Retinal pigment epithelial cell (primary cell): ENCODE measurements around the gene CAVIN1.
A peak's percentile ranks its signal among the peaks of the same experiment; 100 is the strongest.
"Not testable (repeated sequence)": the region's sequence is repeated elsewhere in the genome, so short reads cannot be mapped to it uniquely, and the experiment has no call there.

Experiments
- DNase-seq: peaks from one replicate; pipeline ENCODE4 v3.0.0-alpha.2; 2010; ENCODE audit warnings: low read depth
- H3K4me3 ChIP-seq: 2 replicates; pipeline ENCODE4 v1.5.1; 2011; ENCODE audit warnings: mild to moderate bottlenecking, low read length, control low read depth, moderate library complexity
- TF ChIP-seq, protein P1 (sequence below): conservative IDR thresholded peaks from 2 replicates; pipeline ENCODE4 v1.5.1; 2011; ENCODE audit warnings: low read depth, low read length, control low read depth, inconsistent platforms

Gene CAVIN1

GRCh38 chr17:42424991-42425610, 2.0 kb upstream of the CAVIN1 start:
- no peak for DNase-seq
- H3K4me3 ChIP-seq, result no peak overlapping the region
- TF ChIP-seq, protein P1, sequence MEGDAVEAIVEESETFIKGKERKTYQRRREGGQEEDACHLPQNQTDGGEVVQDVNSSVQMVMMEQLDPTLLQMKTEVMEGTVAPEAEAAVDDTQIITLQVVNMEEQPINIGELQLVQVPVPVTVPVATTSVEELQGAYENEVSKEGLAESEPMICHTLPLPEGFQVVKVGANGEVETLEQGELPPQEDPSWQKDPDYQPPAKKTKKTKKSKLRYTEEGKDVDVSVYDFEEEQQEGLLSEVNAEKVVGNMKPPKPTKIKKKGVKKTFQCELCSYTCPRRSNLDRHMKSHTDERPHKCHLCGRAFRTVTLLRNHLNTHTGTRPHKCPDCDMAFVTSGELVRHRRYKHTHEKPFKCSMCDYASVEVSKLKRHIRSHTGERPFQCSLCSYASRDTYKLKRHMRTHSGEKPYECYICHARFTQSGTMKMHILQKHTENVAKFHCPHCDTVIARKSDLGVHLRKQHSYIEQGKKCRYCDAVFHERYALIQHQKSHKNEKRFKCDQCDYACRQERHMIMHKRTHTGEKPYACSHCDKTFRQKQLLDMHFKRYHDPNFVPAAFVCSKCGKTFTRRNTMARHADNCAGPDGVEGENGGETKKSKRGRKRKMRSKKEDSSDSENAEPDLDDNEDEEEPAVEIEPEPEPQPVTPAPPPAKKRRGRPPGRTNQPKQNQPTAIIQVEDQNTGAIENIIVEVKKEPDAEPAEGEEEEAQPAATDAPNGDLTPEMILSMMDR, result no peak

DNA sequence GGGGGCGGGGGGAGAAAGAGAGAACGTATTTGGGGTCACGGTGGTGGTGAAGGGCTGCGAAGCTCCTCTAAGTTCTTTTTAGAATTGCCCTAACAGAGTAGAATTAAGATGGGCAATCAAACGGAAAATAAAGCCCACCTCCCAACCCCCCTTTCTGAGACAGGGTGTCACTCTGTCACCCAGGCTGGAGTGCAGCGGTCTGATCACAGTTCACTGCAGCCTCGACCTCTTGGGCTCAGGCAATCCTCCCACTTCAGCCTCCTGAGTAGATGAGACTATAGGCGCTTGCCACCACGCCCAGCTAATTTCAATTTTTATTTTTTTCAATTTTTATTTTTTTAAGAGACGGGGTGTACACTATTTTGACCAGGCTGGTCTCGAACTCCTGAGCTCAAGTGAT, 710 bp upstream of the CAVIN1 start:
- TF ChIP-seq, protein P1, result no peak
- H3K4me3 ChIP-seq, result peak overlapping the region; percentile 92
- no peak for DNase-seq

DNA sequence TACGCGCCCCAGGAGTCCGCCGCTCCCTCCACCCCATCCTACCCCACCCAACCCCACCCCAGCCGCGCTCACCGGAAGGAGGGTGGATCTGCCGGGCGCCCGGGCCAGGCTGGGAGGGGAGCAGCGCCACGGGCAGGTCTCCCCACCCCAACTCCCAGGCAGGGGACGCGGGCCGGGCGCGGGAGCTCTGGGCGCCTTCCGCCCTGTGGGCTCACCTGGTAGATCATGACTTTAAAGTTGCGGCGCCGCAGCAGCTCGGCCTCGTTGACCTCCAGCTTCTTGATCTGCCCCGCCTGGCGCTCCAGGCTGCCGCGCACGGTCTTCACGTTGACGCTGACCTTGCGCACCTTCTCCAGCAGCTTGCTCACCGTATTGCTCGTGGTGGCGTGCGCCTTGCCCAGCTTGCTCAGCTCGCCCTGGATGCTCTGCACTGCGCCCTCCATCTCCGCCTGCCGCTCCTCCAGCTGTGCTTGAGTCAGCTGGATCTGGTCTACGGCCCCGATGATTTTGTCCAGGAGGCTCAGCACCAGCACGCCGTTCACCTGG, 571 bp downstream of the CAVIN1 start:
- no peak for DNase-seq
- H3K4me3 ChIP-seq, result peak overlapping the region; percentile 92
- TF ChIP-seq, protein P1, result no peak

- H3K4me3 ChIP-seq, result peak overlapping the region; percentile 92
- TF ChIP-seq, protein P1, result no peak
- peak; percentile 12 for DNase-seq
Measured at GRCh38 chr17:42421507-42422338, 1.3 kb downstream of the CAVIN1 start.

- TF ChIP-seq, protein P1, result no peak
- DNase-seq, result no peak
- H3K4me3 ChIP-seq, result peak overlapping the region; percentile 92
Measured at GRCh38 chr17:42421136-42421506, 1.9 kb downstream of the CAVIN1 start.

- not testable (repeated sequence) for DNase-seq, H3K4me3 ChIP-seq
Measured at GRCh38 chr17:42417981-42418380, 5.1 kb downstream of the CAVIN1 start.

DNA sequence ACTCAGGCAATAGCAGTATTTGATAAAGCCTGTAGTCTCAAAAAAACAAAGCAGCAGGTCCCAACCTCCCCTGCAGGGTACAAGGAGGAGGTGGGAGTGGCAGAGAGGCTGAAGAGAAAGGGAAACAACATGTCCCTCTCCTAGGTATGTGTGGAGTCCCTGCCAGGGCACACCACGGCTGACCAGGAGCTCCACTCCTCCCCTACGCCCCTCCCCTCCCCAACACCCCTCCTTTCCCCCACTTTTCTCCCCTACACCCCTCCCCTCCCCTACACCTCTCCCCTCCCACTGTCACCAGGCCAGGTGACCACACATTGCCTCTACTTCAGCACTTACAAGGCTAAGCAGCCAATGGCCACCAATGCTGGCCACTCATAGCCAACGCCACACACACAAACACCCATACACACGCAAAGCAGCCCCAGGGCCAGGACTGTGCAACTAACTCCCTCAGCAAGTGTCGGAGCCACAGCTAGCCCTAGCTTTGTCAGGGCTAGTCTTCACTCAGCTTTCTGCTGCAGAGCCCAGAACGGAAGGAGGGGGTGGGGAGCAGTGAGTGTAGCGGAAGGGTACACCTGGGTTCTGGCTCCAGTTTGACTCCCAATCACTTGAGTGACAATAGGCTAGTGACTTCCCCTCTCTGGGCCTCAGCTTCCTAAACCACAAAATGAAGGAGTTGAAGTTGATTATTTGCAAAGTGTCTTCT, 8.2 kb downstream of the CAVIN1 start:
- DNase-seq, result no peak

More for the DNA sequence above, 8.2 kb downstream of the CAVIN1 start:
- TF ChIP-seq, protein P1, result no peak
- H3K4me3 ChIP-seq, result no peak overlapping the region
